Stimulated activated CD8-positive, alpha-beta memory T cell treated with anti-CD3 and anti-CD28 coated beads, Interleukin-15, amount 100 ng/mL, for 4 hours (primary cell): ENCODE data around the gene FANCI.

Source experiments
- DNase-seq, 2 donors: peaks; one replicate each; pipeline ENCODE4 v3.0.0-alpha.2; 2020; ENCODE audit warnings: low read depth in 2 of 2

The FANCI gene

DNA sequence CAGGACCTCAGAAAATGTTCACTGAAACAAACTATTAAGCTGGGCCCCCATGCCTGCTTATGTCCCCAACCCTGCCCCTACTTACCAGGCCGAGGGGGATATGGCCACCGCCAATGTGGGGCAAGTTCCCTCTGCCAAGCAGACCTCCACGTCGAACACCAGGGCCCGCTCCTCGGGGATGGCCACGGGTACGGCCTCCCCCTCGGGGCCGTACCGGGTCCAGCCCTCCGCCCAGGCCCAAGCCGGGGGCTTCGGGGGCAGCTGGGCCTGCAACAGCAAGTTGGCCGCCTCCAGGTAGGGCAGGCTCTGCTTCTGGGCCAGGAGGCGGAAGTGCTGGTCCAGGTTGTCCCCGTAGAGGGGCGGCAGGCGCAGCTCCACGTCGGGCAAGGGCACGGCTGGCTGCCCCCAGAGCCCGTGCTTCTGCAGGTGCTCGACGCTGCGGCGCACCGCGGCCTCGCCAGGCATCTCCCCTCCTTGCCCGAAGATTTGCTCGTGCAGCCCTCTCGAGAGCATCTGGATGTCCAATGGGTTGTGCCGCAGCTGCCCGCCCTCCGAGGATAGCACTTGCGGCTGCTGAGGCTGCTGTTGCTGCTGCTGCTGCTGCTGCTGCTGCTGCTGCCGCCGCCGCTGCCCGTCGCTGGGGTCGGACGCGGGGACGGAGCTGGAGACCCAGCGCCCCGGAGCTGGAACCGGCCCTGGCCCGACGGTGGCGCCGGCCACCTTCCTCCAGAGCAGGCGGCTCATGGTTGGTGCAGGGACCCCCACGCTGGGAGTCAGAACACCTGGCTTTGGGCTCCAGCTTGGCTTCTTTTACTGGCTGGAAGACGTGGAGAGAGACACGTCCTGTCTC is 89.5 kb downstream of the FANCI start:
- no peak for DNase-seq

DNA sequence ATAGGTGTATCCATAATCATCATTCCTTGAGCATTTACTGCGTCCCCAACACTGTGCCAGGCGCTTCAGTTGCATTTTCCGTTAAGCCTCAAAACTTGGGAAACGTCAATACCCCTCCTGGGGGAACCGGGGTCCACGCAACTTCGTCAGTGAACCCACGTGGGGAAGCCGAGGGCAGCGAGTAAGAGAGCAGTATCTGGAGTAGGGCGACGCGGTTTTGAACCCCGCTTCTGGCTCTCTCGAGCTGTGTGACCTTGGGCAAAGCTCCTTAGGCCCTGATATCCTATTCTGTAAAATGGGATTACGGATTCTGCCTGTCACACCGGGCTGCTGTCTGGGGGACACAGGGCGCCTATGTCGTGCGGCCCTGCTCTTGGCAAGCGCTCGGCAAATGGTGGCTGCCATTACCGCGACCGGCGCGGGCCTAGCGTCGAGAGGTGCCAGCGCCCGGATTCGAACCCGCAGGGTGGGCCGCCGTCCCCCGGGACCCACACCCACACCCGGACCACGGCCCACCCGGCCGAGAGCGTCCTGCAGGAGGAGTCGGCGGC is 90.3 kb downstream of the FANCI start:
- DNase-seq: no peak

DNA sequence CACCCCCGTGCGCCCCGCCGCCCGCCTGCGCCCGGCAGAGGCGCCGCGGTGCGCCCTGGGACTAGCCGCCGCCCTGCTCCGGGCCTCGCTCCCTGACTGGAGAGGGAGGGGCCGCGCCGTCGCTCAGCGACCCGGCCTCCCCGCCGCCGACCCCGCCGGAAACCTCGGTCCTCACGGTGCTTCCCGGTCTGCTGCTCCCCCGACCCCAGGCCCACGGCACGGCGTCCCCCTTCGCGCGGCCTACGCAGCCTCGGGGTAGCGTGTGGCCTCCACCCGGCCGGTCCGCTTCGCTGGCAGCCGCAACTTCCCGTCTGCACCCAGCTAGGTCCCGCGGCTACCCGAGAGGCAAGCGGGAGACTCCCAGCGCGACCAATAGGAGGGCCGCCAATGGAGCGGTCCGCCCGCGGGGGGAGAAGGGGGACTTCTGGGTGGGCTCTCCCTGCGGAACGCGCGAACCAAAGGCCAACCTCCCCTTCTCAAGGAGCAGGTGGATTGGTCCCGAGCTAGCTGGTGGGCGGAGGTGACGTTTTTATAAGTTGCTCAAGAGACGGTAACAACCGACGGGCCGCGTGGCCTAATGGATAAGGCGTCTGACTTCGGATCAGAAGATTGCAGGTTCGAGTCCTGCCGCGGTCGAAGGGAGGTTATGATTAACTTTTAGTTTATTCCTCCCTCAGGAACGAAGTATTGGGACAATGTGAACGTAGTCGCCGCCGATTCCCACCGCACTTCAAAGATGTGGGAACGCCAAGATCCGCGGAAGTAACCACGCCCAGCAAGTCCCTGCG is 90.9 kb downstream of the FANCI start, which contains the start of gene POLG:
Gene POLG, minus strand, starts transcription at position 315 of the 788 bp plus-strand sequence. CDS start 1,070 bp downstream, outside the sequence.
- peak; percentile 98 for DNase-seq

DNA sequence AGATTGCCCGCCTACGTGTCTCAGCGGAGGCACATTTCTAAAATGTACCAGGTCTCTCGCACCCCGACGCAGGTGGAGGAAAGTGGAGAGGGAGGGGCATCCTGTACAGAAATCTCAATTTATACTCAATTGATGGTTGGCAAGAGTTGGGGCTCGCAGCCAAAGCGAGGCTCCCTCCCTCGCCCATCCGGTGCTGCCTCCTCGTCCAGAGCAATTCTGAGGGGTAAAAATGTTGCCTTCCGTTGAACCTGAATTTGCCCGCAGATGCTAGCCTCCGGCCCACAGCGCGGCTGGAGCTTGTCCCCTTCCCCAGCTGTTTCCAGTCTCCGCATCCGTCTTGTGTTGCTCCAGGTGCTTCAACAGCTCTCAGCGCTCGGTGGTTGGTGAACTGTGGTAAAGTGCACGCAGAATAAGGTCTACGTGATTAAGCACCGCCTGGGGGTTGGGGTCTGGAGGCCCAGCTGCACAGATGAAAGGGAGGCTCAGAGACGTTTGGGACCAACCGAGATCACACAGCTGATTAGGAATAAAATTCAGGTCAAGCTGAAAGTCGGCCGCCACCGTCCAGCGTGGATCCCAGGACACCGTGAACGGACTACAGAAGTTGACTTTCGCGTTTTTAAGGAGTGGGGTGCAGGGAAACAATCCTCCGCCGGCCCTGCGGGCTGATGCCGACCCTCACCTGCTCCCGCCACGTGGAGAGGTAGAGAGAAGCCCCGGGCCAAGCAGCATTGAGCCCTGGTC is 91.7 kb downstream of the FANCI start:
- DNase-seq: no peak

DNA sequence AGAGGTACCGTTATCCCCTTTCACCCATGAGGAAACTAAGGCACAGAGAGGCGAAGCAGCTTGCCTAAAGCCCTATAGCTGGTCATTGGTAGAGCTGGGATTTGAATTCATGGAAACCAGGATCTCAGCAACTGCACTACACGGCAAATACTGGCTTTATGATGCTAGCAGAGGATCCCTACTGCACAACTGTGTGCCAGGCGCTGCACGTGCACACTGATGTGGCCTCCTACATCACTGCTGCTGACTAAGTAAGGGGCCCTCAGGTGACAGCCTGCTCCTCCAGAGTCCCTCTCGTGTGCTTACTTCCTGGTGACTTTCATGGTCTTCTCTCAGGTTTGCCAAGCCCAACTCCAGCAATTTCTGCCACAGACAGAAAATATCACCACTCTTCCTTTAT is 94.3 kb downstream of the FANCI start:
- DNase-seq: no peak

DNA sequence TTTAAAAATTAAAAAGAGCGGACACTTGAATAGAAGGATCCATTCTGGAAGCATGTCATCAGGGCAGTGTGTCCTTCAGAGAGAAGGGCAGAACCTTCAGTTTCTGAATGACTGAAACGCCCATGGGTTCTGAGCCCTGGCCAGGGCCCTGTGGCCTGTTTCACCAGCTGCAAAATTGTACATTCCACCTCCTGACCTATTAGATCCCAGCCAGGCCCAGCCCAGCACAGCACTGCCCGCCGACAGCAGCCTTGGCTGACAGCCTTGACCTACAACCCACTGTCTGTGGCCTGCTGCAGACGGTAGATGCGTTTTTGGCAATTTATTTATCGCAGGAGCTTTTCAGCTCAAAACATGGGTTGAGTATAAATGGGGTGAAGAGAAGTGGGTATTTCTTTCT is 96.8 kb downstream of the FANCI start:
- no peak for DNase-seq

DNA sequence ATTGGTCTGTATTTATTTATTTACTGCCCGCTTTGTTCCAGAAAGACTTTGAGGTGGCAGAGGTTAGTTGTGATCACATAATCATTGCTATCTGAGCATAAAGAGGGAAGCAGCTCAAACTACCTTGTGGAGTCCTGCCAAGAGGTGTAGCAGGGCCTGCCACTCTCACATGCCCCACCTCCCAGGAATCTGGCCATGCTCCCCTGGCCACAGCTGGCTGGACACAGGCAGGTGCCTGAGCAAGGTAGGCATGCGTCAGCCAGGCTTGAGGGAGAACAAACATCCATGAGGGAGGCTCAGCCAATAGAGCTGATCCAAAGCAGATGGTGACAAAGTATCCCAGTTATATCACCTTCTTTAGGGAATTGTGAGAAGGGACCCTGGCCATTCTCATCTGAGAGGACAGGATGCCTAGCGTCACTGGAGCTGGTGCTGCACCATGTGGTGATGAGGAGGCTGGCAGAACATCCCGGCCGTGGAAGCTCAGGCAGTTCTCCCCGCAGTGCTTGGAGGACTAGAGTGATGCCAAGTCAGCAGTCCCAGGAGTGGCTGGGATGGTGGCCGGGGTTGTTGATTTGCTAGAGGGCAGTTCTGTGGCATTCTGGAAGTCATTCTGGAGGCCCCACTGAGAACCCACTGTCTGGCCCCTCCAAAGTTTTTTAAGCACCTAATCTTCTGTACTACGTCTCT is 97.7 kb downstream of the FANCI start:
- DNase-seq: no peak

DNA sequence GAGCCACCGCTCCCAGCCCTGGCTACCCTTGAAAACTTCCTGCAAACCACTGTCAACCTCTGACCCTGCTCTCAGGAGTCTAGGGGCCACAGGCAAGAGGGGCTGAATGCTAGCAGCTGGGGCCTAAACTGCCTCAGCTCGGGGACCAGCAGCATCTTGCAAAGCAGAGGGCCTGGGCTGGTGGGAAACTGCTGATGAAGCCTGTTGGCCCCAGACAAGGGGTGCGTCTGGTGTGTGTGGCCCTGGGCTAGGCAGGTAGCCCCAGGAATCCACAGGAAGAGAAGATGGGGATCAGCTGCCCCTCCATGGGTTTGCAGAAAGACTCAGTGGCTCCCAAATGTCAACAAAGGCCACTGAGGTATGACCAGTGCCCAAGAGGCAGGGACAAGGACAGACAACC is 99.1 kb downstream of the FANCI start:
- DNase-seq: no peak

DNA sequence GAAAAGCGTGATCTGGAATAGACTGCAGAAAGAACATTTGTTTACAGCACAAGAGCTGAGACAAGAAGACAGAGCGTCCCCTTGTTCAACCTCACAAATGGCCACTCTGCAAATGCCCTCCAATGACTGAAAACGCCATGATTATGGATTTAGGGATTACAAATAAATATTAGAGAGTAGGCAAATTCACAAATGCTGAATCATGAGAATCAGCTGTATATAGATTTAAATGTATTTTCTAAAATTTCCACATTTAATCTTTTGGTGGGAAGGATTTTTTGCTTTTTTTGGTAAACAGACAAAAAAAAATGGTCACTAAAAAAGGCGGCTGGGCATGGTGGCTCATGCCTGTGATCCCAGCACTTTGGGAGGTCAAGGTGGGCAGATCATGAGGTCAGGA is 101.5 kb downstream of the FANCI start:
- no peak for DNase-seq

DNA sequence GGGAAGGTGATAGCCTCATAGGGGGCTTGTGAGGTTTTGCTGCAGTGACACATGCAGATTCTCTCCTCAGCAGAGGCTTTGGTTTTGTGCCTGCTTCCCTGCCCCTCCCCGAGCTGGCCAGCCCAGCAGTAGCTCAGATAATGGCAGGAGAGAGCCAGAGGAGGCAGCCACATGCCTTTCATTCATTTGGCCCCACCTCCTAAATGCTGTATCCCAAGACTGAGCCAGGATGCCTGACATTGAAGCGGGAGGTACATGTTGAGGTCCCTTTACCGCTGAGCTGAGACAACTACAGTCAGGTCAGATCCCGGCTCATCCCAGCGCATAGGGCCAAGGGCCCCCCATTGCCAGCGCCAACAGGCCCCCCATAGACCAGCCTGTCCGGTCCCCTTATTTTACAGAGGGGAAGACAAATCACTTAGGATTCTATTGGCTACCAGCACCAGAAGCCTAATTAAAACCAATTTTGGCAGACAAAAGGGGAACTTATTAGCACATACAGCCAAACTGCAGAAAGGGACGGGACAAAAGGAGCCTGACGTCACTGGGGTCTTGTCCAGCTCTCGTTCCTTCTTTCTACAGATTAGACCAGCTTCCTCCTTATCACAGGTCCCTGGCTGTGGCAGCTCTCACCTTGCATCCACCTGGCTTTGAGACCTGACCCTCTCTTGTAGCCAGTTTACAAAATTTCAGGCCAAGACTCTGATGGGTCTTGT is 102.9 kb downstream of the FANCI start:
- DNase-seq: no peak

DNA sequence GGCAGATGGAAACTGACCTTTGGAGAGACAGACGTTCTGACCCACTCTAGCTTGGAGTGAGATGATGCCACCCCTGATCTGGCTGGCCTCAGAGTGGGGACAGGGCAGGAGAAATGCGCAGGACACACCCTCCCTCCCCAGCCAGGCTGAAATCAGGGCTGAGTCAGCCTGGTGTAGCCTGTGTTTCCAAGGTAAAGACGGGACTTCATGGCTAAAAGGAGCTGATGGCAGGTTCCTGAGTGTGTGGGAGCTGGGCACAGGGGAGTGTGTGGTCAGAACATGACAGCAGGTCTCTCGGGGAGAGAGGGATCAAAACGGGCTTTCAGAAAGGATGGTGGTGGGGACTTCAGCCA is 105.4 kb downstream of the FANCI start:
- no peak for DNase-seq

DNA sequence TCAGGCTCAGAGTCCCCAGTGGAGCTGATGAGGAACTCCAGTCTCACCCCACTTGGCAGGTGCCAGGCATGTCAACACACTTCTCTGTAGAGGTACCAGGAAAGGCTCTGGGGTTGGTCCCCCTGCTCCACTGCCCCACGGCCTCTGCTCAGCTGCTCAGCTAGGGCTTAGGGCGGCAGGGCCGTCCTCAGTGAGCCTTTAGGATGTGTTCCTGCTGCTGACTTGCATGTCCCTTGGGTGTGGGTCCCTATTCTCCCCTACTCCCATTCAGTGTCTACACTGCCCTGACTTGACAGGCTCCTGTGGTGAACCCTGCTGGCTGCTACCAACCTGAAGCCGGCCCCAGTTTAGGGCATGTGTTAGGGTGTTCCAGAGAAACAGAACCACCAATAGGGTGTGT is 108.7 kb downstream of the FANCI start:
- no peak for DNase-seq

DNA sequence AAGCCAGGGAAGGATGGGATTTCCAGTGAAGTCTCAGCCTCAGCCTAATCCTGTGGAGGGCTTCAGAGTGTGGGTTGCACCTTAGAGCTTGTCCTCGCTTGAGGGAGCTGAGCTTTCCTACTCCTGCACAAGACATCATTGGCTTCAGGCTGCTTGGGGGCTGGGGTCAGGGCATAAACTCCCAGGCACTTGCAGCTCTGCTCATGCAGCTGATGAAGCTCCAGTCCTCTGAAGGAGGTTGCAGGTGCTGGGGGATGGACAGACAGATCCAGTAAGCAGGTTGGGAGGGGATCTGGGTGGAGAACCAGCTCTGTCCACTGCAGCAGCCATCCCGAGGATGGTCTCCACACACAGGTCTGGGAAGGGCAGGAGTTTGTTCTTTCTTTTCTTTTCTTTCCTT is 110.2 kb downstream of the FANCI start:
- DNase-seq: no peak

DNA sequence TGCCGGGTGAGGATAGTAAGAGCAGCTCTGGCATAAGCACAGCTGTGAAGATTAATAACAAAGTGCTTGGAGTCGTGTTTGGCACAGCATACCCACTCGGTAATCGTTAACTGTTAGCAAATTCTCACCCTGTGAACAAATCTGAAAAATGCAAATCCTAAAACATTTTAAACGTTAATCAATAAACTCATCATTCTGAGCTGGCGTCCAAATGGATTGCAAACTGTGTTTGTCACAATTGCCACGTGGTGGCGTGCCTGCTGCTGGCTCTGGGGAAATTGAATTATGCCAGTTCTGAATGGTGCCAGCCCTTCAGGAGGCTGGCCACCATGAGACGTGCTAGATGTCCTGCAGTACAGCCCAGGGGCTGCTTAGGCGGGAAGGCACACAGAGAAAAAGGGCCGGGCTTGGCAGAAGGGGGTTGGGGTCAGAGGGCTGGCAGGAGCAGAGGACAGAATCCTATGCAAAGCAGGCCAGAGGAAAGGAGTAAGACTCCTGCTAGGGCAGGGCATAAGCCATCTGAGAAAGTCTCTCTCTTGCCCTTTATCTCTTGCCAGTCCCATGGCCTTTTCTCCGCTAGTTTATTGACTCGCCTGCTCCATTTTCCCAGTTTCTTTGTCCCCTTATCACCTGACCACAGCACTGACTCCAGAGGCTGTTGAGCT is 113.0 kb downstream of the FANCI start:
- DNase-seq: no peak

DNA sequence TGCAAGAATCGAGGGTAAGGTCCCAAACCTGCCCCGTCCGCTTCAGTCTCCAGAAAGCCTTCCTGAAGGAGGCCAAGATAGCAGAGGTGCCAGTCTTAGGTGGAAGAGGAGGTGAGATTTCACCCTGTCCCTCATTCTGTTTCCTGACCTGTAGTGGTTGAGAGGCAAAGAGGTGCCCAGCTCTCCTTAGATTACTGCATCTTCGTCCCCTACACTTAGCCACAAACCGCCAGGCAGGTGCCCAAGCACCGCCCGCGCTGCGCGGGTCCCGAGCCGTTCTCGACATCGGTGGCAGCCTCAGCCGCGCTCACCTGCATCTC is 114.6 kb downstream of the FANCI start:
- no peak for DNase-seq

DNA sequence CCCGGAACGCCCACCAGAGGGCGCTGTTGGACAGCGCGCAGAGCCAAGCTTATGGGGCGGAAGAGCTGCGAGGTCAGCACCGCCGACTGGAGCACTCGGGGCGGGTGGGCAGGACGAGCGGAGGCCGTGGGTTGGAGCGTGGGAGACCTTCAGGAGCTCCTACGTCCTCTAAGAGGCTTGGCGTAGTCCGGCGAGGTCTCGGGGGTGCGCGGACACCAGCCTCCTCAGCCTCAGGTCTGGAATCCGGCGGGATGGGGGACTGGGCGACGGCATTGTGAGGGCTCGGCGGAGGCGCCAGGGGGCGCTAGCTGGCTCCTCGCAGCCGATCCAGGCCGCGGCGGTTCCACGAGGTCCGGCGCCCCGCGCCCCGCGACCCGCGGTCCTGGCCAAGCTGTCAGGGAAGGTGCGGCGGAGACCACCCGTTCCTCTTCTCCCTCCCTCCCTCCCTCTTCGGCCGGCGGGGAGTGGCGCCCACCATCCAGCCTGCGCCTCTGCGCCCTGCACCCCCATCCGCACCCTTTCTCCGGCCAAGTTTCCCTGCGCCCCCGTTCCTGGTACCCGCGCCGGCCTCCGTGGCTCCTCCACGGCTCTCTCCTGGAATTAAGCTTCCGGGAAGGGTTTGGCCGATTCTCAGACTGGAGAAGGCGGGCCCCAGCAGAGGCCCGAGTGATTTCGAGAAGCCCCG is 115.1 kb downstream of the FANCI start:
- peak; percentile 57 for DNase-seq

DNA sequence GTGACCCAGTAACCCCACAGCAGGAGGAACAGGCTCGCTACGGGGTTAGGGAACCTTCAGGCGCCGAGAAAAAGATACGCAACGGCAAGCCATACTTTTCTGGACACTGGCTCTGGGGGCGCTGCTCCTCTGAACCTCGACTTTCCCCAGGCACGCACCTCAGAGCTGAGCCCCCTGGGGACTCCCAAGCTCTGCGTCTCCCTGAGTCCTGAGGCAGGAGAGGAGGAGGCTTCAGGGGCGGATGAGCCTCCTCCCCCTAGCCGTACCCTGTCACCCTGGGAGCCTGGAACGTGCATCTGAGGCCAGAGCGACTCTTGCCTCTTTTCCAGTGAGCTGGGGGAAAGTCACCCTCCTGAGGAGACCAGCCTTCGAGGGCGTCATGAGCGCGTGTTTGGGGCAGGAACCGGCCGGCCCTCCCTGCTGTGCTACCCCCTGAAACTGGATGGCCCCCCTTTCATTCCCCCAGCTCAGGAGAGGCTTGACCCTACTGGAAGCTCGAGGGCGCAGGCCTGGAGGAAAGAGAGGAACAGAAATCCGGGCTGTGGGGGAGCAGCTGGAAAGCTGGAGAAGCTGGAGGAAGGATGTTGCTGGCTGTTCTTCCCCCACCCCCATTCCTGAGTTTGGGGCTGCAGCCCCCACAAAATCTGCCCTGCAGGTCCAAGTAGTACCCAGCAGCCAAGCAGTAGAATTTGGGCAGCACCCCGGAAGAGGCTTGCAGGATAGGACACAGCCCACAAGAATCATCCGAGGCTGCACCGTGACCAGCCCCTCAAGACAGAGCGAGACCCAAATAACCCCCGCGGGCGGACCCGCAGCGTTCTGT is 115.9 kb downstream of the FANCI start:
- no peak for DNase-seq

DNA sequence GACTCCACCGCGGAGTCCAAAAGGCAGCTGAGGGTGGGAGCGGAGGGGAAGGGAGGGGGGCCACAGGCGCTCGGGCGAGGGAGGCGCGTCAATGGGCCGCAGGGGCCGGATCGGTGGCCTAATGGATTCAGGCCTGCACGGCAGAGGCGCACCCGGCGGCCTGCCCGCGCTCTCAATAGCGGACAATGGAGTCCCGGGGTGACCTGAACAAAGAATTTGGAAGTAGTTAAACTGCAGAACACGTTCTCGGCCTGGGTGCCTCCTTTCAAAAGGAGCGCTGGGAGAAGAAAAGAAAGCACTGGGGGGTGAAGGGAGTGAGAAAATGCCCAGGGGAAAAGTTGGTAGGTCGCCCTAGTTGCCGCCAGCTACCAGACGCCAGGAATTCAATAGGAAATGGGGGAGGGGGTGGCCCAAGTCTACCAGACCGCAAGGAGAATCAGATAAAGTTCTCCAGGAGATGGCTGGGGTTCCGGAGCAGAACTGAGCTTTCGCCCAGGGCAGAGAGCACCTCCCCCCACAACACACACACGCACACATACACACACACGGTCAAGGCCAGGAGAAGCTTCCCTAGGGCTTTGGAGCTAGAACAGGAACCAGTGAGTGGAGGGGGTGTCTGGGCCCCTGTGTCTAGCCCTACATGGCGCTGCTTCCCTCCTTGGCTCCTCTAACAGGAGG is 116.7 kb downstream of the FANCI start:
- no peak for DNase-seq
